ENCODE results near the gene PDK4. TPM values are rescaled to one million over a fixed set of nuclear protein-coding genes. Genes with fewer than 3 reads are reported as not detected.

PDK4 gene
- total and polyA plus RNA-seq, 8 donors, result 53.5 to 697 (median 111) TPM

DNA sequence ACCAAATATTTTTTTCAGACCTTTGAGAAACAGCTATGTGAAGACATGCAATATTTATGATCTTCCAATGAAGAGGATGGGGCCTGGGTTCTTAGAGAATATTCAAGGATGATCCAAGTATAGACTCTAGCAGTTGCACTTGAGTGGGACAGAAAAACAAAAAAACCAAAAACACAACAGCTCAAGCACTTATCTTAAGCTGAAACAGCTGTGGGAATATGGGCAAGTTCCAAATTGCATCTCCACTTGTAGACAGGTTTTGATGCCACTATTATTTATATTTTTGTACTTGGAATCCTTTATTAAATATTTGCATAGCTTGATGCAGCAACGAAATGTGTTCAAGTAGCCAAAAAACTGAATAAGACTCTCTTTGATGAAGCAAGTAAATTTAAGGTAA, 2.2 kb upstream of the PDK4 start:
- Histone ChIP-seq H3K4me3 (no peak overlapping the region), H3K4me1 (peaks cover 12 to 42% (median 25%) of the 10 kb centered on the region in 4 donors), H3K36me3 (peaks cover 0 to 26% (median 13%) of the 10 kb centered on the region in 4 donors), H3K27me3 (peaks cover 0 to 7% (median 0%) of the 10 kb centered on the region in 3 donors), H3K27ac (peak overlapping the region in 2 of 5 donors; percentile 98), H3K9me3 (no peaks in the 10 kb centered on the region)
- no peak for DNase-seq
- intact Hi-C loops (cut with DNase I; ENCODE audit: low total_unique reads), result no loop called here
- no peak for TF ChIP-seq CTCF (IDR thresholded peaks at IDR 0.05)
- no peak for TF ChIP-seq POLR2AphosphoS5 (IDR thresholded peaks at IDR 0.05)
- TF ChIP-seq POLR2A (IDR thresholded peaks at IDR 0.05), result no peak
- no peak for TF ChIP-seq EP300 (IDR thresholded peaks at IDR 0.05)
- WGBS, 5 donors, result 23 to 55% (median 27%) methylated on average over 1 of the region's 1 CpG

DNA sequence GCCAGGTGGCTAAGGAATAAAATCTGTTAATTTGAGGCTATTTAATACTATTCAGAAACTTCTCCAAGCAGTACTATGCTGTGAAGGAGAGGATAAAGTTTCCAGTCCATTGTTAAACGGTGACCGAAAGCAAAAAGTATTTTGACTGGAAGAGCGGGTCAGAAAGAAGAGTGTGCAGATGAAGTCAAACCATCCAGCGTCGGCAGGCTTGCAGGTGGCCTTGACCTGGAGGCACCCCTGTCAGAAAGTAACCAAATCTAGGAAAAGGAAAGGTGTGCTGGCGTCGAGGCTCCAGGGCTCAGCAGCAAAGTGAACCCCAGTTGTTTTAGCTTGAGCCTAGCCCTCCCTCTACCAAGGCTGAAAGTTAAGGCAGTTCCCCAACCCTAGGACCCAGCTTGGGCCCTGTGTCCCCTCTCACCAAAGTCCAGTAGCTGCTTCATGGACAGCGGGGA, 544 bp downstream of the PDK4 start:
- no peaks in the 10 kb centered on the region for H3K9me3 ChIP-seq
- peaks cover 0 to 7% (median 0%) of the 10 kb centered on the region in 3 donors for H3K27me3 ChIP-seq
- DNase-seq, result no peak
- WGBS, 5 donors, result 9 to 17% (median 12%) methylated on average over 7 to 8 of the region's 8 CpGs
- H3K4me1 ChIP-seq, result peaks cover 15 to 45% (median 29%) of the 10 kb centered on the region in 4 donors
- H3K27ac ChIP-seq, result peak overlapping the region; percentile 95 to 98 (median 97)
- peak overlapping the region; percentile 71 to 83 (median 80) for H3K4me3 ChIP-seq
- TF ChIP-seq CTCF (IDR thresholded peaks at IDR 0.05) (no peak), POLR2AphosphoS5 (IDR thresholded peaks at IDR 0.05) (peak in 1 of 3 donors; percentile 2)
- intact Hi-C loops (cut with DNase I; ENCODE audit: low total_unique reads), result no loop called here
- H3K36me3 ChIP-seq, result peaks cover 0 to 53% (median 40%) of the 10 kb centered on the region in 4 donors

GRCh38 chr7:95594185-95594584, 2.1 kb downstream of the PDK4 start:
- TF ChIP-seq CTCF (IDR thresholded peaks at IDR 0.05) (no peak), POLR2AphosphoS5 (IDR thresholded peaks at IDR 0.05) (peak in 2 of 3 donors; percentile 56 to 89)
- peaks cover 0 to 7% (median 0%) of the 10 kb centered on the region in 3 donors for H3K27me3 ChIP-seq
- no peaks in the 10 kb centered on the region for H3K9me3 ChIP-seq
- peak overlapping the region; percentile 71 to 83 (median 80) for H3K4me3 ChIP-seq
- H3K27ac ChIP-seq, result peak overlapping the region in 4 of 5 donors; percentile 97 to 98 (median 98)
- peaks cover 17 to 57% (median 41%) of the 10 kb centered on the region in 4 donors for H3K4me1 ChIP-seq
- peaks cover 9 to 69% (median 56%) of the 10 kb centered on the region in 4 donors for H3K36me3 ChIP-seq
- intact Hi-C loops (cut with DNase I; ENCODE audit: low total_unique reads), result no loop called here
- no peak for DNase-seq

- TF ChIP-seq POLR2AphosphoS5 (IDR thresholded peaks at IDR 0.05) (peak in 1 of 3 donors; percentile 56), CTCF (IDR thresholded peaks at IDR 0.05) (no peak), EP300 (IDR thresholded peaks at IDR 0.05) (no peak)
- Histone ChIP-seq H3K9me3 (no peaks in the 10 kb centered on the region), H3K4me1 (peaks cover 24 to 57% (median 45%) of the 10 kb centered on the region in 4 donors), H3K4me3 (peak overlapping the region; percentile 71 to 83 (median 80)), H3K36me3 (peaks cover 14 to 78% (median 65%) of the 10 kb centered on the region in 4 donors), H3K27ac (peak overlapping the region in 4 of 5 donors; percentile 97 to 98 (median 98)), H3K27me3 (peaks cover 0 to 7% (median 0%) of the 10 kb centered on the region in 3 donors)
- WGBS, 5 donors, result 68 to 79% (median 76%) methylated on average over 2 of the region's 2 CpGs
- intact Hi-C loops (cut with DNase I; ENCODE audit: low total_unique reads), result no loop called here
- DNase-seq, result no peak
Measured at GRCh38 chr7:95593343-95593742, 3.0 kb downstream of the PDK4 start.

Data from stomach (tissue), 9 donors.